Loucy (cell line): ENCODE results near the gene HECTD1.

Source experiments
- EZH2phosphoT487 ChIP-seq: fragments of 200-600 bp; IDR thresholded peaks from 2 replicates; pipeline ENCODE4 v1.6.1; 2018; ENCODE audit warnings: antibody characterized with exemption, mild to moderate bottlenecking, moderate library complexity, borderline replicate concordance
- TF ChIP-seq, protein P1 (sequence below): fragments of 200-600 bp; sonication (generic); conservative IDR thresholded peaks from 2 replicates; pipeline ENCODE4 v1.5.1; 2014; ENCODE audit warnings: mild to moderate bottlenecking, antibody characterized with exemption, low read length

DNA sequence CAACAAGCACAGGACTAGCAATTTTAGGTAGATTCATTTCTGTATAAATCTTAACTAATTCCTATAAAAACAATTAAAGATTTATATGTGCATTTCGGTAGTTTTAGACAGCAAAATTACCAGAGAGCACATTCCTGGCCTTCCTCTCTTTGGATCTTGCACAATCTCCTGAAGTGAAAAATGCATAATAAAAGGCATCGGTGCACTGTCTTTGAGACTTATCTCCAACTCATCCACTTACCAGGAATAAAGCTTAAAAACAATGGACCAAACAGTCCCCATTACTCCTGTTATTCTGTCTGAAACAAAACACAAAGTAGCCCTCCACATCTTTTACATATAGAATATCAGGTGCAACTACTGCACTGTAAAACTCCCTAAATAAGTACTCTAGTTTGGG lies 69.3 kb downstream of the HECTD1 start:
- TF ChIP-seq, protein P1, sequence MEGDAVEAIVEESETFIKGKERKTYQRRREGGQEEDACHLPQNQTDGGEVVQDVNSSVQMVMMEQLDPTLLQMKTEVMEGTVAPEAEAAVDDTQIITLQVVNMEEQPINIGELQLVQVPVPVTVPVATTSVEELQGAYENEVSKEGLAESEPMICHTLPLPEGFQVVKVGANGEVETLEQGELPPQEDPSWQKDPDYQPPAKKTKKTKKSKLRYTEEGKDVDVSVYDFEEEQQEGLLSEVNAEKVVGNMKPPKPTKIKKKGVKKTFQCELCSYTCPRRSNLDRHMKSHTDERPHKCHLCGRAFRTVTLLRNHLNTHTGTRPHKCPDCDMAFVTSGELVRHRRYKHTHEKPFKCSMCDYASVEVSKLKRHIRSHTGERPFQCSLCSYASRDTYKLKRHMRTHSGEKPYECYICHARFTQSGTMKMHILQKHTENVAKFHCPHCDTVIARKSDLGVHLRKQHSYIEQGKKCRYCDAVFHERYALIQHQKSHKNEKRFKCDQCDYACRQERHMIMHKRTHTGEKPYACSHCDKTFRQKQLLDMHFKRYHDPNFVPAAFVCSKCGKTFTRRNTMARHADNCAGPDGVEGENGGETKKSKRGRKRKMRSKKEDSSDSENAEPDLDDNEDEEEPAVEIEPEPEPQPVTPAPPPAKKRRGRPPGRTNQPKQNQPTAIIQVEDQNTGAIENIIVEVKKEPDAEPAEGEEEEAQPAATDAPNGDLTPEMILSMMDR, result no peak
- no peak for TF ChIP-seq EZH2phosphoT487
